Progenitor cell of endocrine pancreas (in vitro differentiated cells): ENCODE data around the gene INTS13. TPM values are rescaled to one million over a fixed set of nuclear protein-coding genes. Genes with fewer than 3 reads are reported as not detected.
A peak's percentile ranks its signal among the peaks of the same experiment; 100 is the strongest.

ENCODE experiments used
- DNase-seq: peaks from one replicate; pipeline ENCODE4 v3.0.0; 2021; ENCODE audit warnings: low spot score; ENCODE audit not compliant: unreplicated experiment
- H3K27ac Mint-ChIP-seq: 2 replicates; pipeline ENCODE4 v1.8.0; 2021; ENCODE audit warnings: mild to moderate bottlenecking, moderate library complexity, mixed read lengths
- H3K27me3 Mint-ChIP-seq: 2 replicates; pipeline ENCODE4 v1.8.0; 2021; ENCODE audit warnings: mixed read lengths
- H3K36me3 Mint-ChIP-seq: 2 replicates; pipeline ENCODE4 v1.8.0; 2022; ENCODE audit warnings: mixed read lengths; ENCODE audit not compliant: insufficient read depth
- H3K4me1 Mint-ChIP-seq: 2 replicates; pipeline ENCODE4 v1.8.0; 2021; ENCODE audit warnings: low read depth, mixed read lengths
- H3K4me3 Mint-ChIP-seq: 2 replicates; pipeline ENCODE4 v1.8.0; 2021; ENCODE audit warnings: low read depth, mild to moderate bottlenecking, moderate library complexity, mixed read lengths
- H3K9me3 Mint-ChIP-seq: 2 replicates; pipeline ENCODE4 v1.8.0; 2021; ENCODE audit warnings: low read depth, mixed read lengths
- total RNA-seq: library from RNA; stranded (reverse); gene quantifications from 2 replicates; pipeline ENCODE4 v1.2.1, GENCODE V29; 2021
- TF ChIP-seq, protein P1 (sequence below): fragments of 200-600 bp; sonication (generic); IDR thresholded peaks from one replicate; pipeline ENCODE4 v1.5.0; 2021; ENCODE audit warnings: antibody characterized with exemption, mild to moderate bottlenecking; ENCODE audit not compliant: unreplicated experiment

INTS13 gene
- total RNA-seq, 1 donor from 2014 or later = 36.3 TPM

DNA sequence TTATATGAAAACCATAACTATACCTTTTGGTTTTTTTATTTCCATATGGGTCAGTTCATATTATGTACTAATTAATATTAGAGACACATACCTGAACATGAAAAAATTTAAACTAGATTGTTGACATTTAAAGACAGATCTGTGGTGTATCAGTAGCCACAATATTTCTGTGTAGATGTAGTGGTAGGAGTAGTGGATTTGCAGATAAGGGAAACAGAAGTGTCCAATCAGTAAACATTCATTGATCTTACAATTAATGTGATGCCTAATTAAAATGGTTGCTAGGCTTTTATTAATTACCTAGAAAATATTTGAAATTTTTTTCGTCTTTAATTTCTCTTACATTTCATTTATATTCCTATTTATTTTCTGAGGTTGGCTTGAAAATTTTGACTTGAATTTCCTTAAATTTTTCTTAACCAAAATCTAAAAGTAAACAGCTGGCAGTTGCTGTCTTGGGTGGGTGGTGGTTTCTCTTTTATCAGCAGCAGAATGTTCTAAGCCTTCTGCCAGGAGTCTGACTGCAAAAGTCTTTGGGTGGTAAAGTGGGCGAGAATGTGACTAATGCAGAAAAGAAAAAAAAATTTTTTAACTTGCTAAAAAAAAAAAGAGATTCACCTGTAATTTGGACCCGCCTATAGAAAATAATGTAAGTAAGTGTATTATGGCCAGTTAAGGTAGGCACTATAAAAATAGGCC, 2.9 kb upstream of the INTS13 start:
- H3K4me3 Mint-ChIP-seq = no peak overlapping the region
- DNase-seq = no peak
- peaks cover 12% of the 10 kb centered on the region for H3K9me3 Mint-ChIP-seq
- no peak overlapping the region for H3K27ac Mint-ChIP-seq
- H3K36me3 Mint-ChIP-seq = peaks cover 20% of the 10 kb centered on the region
- peaks cover 41% of the 10 kb centered on the region for H3K4me1 Mint-ChIP-seq
- H3K27me3 Mint-ChIP-seq = no peaks in the 10 kb centered on the region
- TF ChIP-seq, protein P1, sequence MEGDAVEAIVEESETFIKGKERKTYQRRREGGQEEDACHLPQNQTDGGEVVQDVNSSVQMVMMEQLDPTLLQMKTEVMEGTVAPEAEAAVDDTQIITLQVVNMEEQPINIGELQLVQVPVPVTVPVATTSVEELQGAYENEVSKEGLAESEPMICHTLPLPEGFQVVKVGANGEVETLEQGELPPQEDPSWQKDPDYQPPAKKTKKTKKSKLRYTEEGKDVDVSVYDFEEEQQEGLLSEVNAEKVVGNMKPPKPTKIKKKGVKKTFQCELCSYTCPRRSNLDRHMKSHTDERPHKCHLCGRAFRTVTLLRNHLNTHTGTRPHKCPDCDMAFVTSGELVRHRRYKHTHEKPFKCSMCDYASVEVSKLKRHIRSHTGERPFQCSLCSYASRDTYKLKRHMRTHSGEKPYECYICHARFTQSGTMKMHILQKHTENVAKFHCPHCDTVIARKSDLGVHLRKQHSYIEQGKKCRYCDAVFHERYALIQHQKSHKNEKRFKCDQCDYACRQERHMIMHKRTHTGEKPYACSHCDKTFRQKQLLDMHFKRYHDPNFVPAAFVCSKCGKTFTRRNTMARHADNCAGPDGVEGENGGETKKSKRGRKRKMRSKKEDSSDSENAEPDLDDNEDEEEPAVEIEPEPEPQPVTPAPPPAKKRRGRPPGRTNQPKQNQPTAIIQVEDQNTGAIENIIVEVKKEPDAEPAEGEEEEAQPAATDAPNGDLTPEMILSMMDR = no peak

DNA sequence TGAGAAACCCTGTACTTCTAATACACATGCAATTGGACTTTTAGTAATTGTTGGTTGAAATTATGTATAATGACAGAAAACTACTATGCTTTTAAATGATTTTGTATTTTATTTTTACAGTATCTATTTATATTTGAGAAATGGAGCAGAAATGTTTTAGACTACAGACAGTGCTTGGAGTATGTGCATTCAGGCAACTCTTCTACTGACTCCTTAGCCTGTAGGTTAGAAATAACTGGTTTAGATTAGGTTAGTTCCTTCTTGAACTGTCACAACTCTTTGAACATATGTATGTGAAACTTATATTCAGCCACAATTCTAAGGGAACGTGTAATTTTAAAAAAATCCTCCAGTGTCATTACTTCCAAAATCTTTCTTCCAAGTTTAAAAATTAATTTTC, 2.2 kb upstream of the INTS13 start:
- peaks cover 8% of the 10 kb centered on the region for H3K9me3 Mint-ChIP-seq
- no peaks in the 10 kb centered on the region for H3K27me3 Mint-ChIP-seq
- TF ChIP-seq, protein P1 = no peak
- peaks cover 41% of the 10 kb centered on the region for H3K4me1 Mint-ChIP-seq
- peaks cover 18% of the 10 kb centered on the region for H3K36me3 Mint-ChIP-seq
- H3K4me3 Mint-ChIP-seq = peak overlapping the region; percentile 97
- H3K27ac Mint-ChIP-seq = no peak overlapping the region
- no peak for DNase-seq

DNA sequence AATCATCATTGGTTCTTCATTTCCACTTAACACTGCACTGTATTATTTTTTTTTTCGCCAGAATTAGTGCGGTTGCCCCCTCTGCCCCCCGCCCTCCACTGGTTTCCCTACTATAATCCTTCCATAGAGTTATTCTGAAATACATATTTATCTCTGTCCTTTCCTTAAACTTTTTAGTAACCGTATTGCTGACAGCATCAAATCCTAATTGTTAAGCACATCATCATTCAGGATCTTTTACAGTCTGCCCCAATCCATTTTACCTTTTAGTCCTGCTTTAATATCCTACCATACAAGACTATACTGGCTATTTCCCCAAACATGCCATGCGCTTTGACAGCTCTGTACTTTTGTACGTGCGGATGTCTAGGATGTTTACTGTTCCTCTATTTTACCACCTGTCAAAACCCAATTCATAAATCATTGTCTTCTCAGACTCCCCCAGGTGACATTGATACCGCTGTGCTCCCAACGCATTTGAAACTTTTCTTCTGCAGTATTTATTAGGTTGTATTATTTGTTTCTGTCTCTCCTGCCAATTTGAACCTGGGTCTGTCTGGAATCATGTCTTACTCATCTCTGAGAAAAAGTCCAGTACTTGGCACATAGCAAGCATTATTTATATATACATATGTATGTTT, 1.5 kb upstream of the INTS13 start:
- peak overlapping the region; percentile 100 for H3K27ac Mint-ChIP-seq
- no peak for DNase-seq
- H3K4me3 Mint-ChIP-seq = peak overlapping the region; percentile 97
- H3K9me3 Mint-ChIP-seq = peaks cover 5% of the 10 kb centered on the region
- TF ChIP-seq, protein P1 = no peak
- peaks cover 15% of the 10 kb centered on the region for H3K36me3 Mint-ChIP-seq
- no peaks in the 10 kb centered on the region for H3K27me3 Mint-ChIP-seq
- H3K4me1 Mint-ChIP-seq = peaks cover 42% of the 10 kb centered on the region

DNA sequence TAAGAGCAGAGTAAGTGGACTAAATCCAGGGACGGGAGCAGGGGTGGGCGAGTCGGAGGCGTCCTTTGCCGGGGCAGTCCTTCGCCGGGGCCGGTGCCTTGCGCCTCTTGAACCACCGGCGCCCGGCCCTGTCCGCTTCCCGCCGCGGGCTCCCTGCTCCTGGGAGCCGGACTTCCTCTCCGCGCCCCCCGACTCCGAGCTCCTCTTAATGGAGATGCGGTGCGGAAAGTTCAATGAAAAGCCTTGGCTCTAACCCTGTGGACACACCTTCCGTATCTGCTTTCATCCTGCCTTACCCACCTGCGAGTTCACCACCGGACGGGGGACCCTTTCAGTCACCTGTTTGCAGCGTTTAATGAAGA, 901 bp upstream of the INTS13 start:
- H3K36me3 Mint-ChIP-seq = peaks cover 9% of the 10 kb centered on the region
- no peaks in the 10 kb centered on the region for H3K9me3 Mint-ChIP-seq
- H3K4me3 Mint-ChIP-seq = peak overlapping the region; percentile 97
- H3K27me3 Mint-ChIP-seq = no peaks in the 10 kb centered on the region
- peak overlapping the region; percentile 100 for H3K27ac Mint-ChIP-seq
- TF ChIP-seq, protein P1 = no peak
- DNase-seq = no peak
- peaks cover 42% of the 10 kb centered on the region for H3K4me1 Mint-ChIP-seq

DNA sequence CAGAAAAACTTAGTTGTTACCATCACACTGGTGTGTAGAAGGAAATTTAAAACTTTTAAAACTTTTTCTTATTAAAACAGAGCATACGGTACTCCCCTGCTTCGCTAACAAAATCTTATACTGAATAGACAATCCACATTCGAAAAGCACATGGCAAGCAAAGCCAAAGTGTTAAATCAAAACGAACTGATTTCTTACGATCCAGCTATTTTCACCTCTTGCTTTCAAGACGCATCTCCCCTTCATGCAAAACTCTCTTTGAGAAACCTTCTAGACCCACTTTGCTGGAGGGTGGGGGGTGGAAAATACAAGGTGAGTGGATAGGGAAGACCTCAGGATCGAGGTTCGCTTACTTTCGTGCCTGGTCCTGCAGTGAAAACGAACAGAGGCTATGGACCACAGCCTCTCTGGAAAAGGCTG, 328 bp downstream of the INTS13 start:
- Mint-ChIP-seq H3K36me3 (peaks cover 3% of the 10 kb centered on the region), H3K27me3 (no peaks in the 10 kb centered on the region), H3K27ac (peak overlapping the region; percentile 100), H3K4me3 (peak overlapping the region; percentile 97), H3K4me1 (peaks cover 42% of the 10 kb centered on the region), H3K9me3 (no peaks in the 10 kb centered on the region)
- TF ChIP-seq, protein P1 = no peak
- no peak for DNase-seq
